ENCODE measurements around the gene EPB41L3. TPM values are rescaled to one million over a fixed set of nuclear protein-coding genes. Genes with fewer than 3 reads are reported as not detected.

Gene EPB41L3
- total and polyA plus RNA-seq, 2 experiments from 2014 or later: 8.0 to 11.7 TPM

DNA sequence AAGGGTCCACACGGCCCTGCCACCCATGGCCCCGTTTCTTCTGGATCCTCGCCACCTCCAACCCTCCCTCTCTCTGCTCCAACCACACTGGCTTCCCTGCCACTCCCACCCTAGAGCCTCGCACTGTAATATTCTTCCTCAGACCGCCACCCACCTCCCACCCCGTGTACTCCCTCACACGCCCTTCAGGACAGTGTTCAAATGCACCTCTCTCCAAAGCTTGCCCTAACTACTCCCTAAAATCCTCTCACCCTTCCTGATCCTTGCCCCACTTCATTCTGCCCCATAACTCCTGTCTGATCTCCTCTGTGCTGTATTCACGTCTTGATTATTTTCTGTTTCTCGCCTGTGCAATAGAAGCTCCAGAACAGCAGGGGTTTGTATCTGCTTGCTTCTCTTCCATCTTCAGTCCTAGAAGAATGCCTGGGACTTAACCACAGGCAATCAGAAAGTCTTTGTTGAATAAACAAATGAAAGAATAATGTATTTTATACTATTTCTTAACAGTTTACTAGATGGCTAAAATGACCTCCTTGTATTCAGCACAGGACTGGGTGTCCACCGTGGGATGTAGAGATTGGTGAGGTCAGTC is 25.5 kb downstream of the EPB41L3 start:
- H3K27ac ChIP-seq (ENCODE audit: low read depth): no peak overlapping the region
- H4K20me1 ChIP-seq (replicated peaks; ENCODE audit: insufficient read depth): no peaks in the 10 kb centered on the region
- DNase-seq (ENCODE audit: low spot score): no peak
- ATAC-seq: no peak
- H3K4me3 ChIP-seq: no peak overlapping the region
- H3K27me3 ChIP-seq (ENCODE audit: insufficient read depth): no peaks in the 10 kb centered on the region
- H3K9me3 Mint-ChIP-seq: no peaks in the 10 kb centered on the region
- H3K4me1 Mint-ChIP-seq: peaks cover 7% of the 10 kb centered on the region; the same call in 2 of the 3 replicates
- TF ChIP-seq, protein P1, sequence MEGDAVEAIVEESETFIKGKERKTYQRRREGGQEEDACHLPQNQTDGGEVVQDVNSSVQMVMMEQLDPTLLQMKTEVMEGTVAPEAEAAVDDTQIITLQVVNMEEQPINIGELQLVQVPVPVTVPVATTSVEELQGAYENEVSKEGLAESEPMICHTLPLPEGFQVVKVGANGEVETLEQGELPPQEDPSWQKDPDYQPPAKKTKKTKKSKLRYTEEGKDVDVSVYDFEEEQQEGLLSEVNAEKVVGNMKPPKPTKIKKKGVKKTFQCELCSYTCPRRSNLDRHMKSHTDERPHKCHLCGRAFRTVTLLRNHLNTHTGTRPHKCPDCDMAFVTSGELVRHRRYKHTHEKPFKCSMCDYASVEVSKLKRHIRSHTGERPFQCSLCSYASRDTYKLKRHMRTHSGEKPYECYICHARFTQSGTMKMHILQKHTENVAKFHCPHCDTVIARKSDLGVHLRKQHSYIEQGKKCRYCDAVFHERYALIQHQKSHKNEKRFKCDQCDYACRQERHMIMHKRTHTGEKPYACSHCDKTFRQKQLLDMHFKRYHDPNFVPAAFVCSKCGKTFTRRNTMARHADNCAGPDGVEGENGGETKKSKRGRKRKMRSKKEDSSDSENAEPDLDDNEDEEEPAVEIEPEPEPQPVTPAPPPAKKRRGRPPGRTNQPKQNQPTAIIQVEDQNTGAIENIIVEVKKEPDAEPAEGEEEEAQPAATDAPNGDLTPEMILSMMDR (conservative IDR thresholded peaks at IDR 0.05; ENCODE audit: low read depth in 2 of 2): no peak
- TF ChIP-seq REST (IDR thresholded peaks at IDR 0.05; ENCODE audit: unreplicated experiment): no peak
- TF ChIP-seq EZH2phosphoT487 (IDR thresholded peaks at IDR 0.05; ENCODE audit: unreplicated experiment): no peak
- no peak for TF ChIP-seq POLR2AphosphoS5 (IDR thresholded peaks at IDR 0.05; ENCODE audit: low read depth)
- no peak for TF ChIP-seq STAT1 (IDR thresholded peaks at IDR 0.05; ENCODE audit: unreplicated experiment)
- TF ChIP-seq, protein P2, sequence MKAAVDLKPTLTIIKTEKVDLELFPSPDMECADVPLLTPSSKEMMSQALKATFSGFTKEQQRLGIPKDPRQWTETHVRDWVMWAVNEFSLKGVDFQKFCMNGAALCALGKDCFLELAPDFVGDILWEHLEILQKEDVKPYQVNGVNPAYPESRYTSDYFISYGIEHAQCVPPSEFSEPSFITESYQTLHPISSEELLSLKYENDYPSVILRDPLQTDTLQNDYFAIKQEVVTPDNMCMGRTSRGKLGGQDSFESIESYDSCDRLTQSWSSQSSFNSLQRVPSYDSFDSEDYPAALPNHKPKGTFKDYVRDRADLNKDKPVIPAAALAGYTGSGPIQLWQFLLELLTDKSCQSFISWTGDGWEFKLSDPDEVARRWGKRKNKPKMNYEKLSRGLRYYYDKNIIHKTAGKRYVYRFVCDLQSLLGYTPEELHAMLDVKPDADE (IDR thresholded peaks at IDR 0.05): no peak
- TF ChIP-seq, protein P3, sequence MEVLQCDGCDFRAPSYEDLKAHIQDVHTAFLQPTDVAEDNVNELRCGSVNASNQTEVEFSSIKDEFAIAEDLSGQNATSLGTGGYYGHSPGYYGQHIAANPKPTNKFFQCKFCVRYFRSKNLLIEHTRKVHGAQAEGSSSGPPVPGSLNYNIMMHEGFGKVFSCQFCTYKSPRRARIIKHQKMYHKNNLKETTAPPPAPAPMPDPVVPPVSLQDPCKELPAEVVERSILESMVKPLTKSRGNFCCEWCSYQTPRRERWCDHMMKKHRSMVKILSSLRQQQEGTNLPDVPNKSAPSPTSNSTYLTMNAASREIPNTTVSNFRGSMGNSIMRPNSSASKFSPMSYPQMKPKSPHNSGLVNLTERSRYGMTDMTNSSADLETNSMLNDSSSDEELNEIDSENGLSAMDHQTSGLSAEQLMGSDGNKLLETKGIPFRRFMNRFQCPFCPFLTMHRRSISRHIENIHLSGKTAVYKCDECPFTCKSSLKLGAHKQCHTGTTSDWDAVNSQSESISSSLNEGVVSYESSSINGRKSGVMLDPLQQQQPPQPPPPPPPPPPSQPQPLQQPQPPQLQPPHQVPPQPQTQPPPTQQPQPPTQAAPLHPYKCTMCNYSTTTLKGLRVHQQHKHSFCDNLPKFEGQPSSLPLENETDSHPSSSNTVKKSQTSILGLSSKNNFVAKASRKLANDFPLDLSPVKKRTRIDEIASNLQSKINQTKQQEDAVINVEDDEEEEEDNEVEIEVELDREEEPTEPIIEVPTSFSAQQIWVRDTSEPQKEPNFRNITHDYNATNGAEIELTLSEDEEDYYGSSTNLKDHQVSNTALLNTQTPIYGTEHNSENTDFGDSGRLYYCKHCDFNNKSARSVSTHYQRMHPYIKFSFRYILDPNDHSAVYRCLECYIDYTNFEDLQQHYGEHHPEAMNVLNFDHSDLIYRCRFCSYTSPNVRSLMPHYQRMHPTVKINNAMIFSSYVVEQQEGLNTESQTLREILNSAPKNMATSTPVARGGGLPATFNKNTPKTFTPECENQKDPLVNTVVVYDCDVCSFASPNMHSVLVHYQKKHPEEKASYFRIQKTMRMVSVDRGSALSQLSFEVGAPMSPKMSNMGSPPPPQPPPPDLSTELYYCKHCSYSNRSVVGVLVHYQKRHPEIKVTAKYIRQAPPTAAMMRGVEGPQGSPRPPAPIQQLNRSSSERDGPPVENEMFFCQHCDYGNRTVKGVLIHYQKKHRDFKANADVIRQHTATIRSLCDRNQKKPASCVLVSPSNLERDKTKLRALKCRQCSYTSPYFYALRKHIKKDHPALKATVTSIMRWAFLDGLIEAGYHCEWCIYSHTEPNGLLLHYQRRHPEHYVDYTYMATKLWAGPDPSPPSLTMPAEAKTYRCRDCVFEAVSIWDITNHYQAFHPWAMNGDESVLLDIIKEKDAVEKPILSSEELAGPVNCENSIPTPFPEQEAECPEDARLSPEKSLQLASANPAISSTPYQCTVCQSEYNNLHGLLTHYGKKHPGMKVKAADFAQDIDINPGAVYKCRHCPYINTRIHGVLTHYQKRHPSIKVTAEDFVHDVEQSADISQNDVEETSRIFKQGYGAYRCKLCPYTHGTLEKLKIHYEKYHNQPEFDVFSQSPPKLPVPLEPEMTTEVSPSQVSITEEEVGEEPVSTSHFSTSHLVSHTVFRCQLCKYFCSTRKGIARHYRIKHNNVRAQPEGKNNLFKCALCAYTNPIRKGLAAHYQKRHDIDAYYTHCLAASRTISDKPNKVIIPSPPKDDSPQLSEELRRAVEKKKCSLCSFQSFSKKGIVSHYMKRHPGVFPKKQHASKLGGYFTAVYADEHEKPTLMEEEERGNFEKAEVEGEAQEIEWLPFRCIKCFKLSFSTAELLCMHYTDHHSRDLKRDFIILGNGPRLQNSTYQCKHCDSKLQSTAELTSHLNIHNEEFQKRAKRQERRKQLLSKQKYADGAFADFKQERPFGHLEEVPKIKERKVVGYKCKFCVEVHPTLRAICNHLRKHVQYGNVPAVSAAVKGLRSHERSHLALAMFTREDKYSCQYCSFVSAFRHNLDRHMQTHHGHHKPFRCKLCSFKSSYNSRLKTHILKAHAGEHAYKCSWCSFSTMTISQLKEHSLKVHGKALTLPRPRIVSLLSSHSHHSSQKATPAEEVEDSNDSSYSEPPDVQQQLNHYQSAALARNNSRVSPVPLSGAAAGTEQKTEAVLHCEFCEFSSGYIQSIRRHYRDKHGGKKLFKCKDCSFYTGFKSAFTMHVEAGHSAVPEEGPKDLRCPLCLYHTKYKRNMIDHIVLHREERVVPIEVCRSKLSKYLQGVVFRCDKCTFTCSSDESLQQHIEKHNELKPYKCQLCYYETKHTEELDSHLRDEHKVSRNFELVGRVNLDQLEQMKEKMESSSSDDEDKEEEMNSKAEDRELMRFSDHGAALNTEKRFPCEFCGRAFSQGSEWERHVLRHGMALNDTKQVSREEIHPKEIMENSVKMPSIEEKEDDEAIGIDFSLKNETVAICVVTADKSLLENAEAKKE (CRISPR knock-in tag; IDR thresholded peaks at IDR 0.05): no peak
- no peak for TF ChIP-seq NANOG (IDR thresholded peaks at IDR 0.05; ENCODE audit: borderline replicate concordance)
- TF ChIP-seq CREB1 (CRISPR knock-in tag; IDR thresholded peaks at IDR 0.05; ENCODE audit: low read depth): no peak
- no peak for TF ChIP-seq EZH2 (IDR thresholded peaks at IDR 0.05; ENCODE audit: low read depth, unreplicated experiment)
- TF ChIP-seq ZNF114 (CRISPR knock-in tag; IDR thresholded peaks at IDR 0.05): no peak
- TF ChIP-seq ZNF331 (CRISPR knock-in tag; IDR thresholded peaks at IDR 0.05; ENCODE audit: low read depth): no peak
- no peak for TF ChIP-seq JUNB (IDR thresholded peaks at IDR 0.05; ENCODE audit: unreplicated experiment)
- H3K36me3 ChIP-seq (ENCODE audit: insufficient read depth): no peaks in the 10 kb centered on the region
- no peak overlapping the region for H2AFZ ChIP-seq
- no peak overlapping the region for H3K4me2 ChIP-seq
- H3K27ac Mint-ChIP-seq: no peak overlapping the region
- no peaks in the 10 kb centered on the region for H3K36me3 Mint-ChIP-seq (ENCODE audit: low read depth)
- no peaks in the 10 kb centered on the region for H3K79me2 ChIP-seq (replicated peaks; ENCODE audit: insufficient read depth)
- H3K4me1 ChIP-seq (ENCODE audit: insufficient read depth): no peaks in the 10 kb centered on the region
- no peaks in the 10 kb centered on the region for H3F3A ChIP-seq (replicated peaks; ENCODE audit: low read depth)
- H3K4me3 Mint-ChIP-seq: no peak overlapping the region
- no peaks in the 10 kb centered on the region for H3K9me2 ChIP-seq (ENCODE audit: insufficient read depth)
- H3K27me3 Mint-ChIP-seq (ENCODE audit: insufficient read depth, low read depth, poor library complexity): no peaks in the 10 kb centered on the region
